ENCODE measurements around the gene REEP1.

REEP1 gene

DNA sequence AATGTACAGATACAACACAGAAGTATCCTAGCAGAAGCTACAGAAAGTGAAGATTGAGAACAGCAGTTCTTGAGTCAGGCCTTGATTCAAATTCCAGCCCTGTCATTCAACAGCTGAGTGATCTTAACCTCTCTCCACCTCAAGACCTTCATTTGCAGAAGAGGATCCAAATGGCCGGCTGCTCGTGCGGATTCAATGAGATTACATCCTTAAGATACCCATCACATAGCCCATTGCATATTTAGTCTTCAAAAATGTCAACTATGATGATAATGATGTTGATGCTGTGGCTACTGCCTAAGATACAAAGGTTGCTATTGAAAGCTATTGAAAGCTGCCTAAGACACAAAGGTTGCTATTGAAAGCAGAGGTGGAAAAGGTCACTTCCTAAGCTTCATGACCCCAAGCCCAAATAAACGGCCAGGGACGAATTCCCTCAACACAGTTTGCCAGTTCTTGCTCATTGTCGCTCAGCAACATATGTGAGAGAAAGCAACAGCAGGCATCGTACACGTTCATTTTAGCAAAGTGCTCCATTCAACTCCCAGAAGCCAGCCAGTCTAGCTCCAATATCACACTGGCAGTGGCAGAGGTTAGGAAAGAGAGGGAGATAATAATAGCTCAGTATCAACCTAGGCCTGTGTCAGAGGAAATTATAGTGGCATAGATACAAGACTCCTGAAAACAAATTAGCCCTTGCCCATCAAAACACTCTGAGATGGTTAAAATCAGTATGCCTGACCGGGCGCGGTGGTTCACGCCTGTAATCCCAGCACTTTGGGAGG, 102.0 kb downstream of the REEP1 start:
- H3K36me3 ChIP-seq (ENCODE audit: control insufficient read depth in 2 of 2, insufficient read depth in 1 of 2, low read length in 2 of 2): no peaks in the 10 kb centered on the region
- CTCF ChIA-PET: interaction anchor here (0.6 to 3.1 kb wide), 2 partner anchors 15 to 528 kb away, joined by 4 to 10 read pairs; no protein-coding TSS in a partner anchor
- H3K4me3 ChIP-seq (ENCODE audit: low read depth, low read length): no peak overlapping the region
- H3K27ac ChIP-seq (ENCODE audit: extremely low read depth, low read depth, low read length): no peak overlapping the region
- H3K4me1 ChIP-seq (ENCODE audit: control insufficient read depth, insufficient read depth, low read length): no peaks in the 10 kb centered on the region; the same call in 1 of the 2 replicates
- no peak for TF ChIP-seq ZNF433 (tag by site-specific recombination; IDR thresholded peaks at IDR 0.05; ENCODE audit: low read depth)
- no peak for TF ChIP-seq ZNF394 (tag by site-specific recombination; IDR thresholded peaks at IDR 0.05; ENCODE audit: borderline replicate concordance)
- no peak for TF ChIP-seq SCRT1 (tag by site-specific recombination; IDR thresholded peaks at IDR 0.05; ENCODE audit: borderline replicate concordance)
- no peak for TF ChIP-seq ZNF391 (tag by site-specific recombination; IDR thresholded peaks at IDR 0.05; ENCODE audit: borderline replicate concordance, low read depth)
- TF ChIP-seq ZNF558 (tag by site-specific recombination; IDR thresholded peaks at IDR 0.05): no peak
- H3K9me3 ChIP-seq (ENCODE audit: control insufficient read depth, insufficient read depth, low read depth, low read length): no peaks in the 10 kb centered on the region
- POLR2A ChIA-PET: interaction anchor here (0.7 kb wide), 1 partner anchor 930 kb away, joined by 3 read pairs; no protein-coding TSS in a partner anchor

DNA sequence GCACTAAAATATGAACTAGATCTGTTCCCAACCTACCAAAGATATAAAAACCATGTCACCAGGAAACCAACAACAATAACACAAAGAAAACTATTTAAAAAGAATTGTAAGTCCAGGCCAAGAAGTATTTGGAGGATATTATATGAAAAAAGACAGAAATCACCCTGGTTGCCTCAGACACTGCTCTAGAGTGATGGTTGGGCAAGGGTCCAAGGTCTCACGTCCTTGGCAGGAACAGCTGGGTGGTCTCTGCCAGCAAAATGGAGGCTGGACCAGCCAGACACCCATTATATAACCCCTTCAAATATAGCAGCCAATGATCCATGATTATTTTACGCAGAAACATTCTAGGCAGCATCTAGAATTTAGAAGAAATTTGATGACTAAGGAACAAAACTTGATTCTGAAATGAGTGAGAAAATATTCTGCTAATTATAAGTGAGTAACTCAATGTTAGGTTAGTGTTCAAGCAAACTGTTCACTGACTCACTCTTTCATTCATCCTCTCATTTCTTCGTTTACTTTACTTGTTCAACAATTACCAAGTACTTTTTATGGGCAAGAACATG, 102.8 kb downstream of the REEP1 start:
- POLR2A ChIA-PET: no interaction called here
- TF ChIP-seq ZNF677 (tag by site-specific recombination; IDR thresholded peaks at IDR 0.05): no peak
- no peak for TF ChIP-seq ZNF133 (tag by site-specific recombination; IDR thresholded peaks at IDR 0.05)
- no peak for TF ChIP-seq ZNF2 (tag by site-specific recombination; IDR thresholded peaks at IDR 0.05)
- no peak for TF ChIP-seq ZNF146 (tag by site-specific recombination; IDR thresholded peaks at IDR 0.05)
- TF ChIP-seq ZNF571 (tag by site-specific recombination; IDR thresholded peaks at IDR 0.05): no peak
- TF ChIP-seq ZNF747 (tag by site-specific recombination; IDR thresholded peaks at IDR 0.05): no peak
- no peak for TF ChIP-seq ZNF169 (tag by site-specific recombination; IDR thresholded peaks at IDR 0.05)
- no peak for TF ChIP-seq ZNF664 (tag by site-specific recombination; IDR thresholded peaks at IDR 0.05)
- no peak for TF ChIP-seq ZNF221 (tag by site-specific recombination; IDR thresholded peaks at IDR 0.05; ENCODE audit: borderline replicate concordance)
- no peak for TF ChIP-seq ZBTB48 (tag by site-specific recombination; IDR thresholded peaks at IDR 0.05)
- H3K27ac ChIP-seq (ENCODE audit: extremely low read depth, low read depth, low read length): no peak overlapping the region
- no peaks in the 10 kb centered on the region; the same call in 1 of the 2 replicates for H3K4me1 ChIP-seq (ENCODE audit: control insufficient read depth, insufficient read depth, low read length)
- no peaks in the 10 kb centered on the region for H3K9me3 ChIP-seq (ENCODE audit: control insufficient read depth, insufficient read depth, low read depth, low read length)
- no peaks in the 10 kb centered on the region for H3K36me3 ChIP-seq (ENCODE audit: control insufficient read depth in 2 of 2, insufficient read depth in 1 of 2, low read length in 2 of 2)
- CTCF ChIA-PET: no interaction called here
- no peak overlapping the region for H3K4me3 ChIP-seq (ENCODE audit: low read depth, low read length)

DNA sequence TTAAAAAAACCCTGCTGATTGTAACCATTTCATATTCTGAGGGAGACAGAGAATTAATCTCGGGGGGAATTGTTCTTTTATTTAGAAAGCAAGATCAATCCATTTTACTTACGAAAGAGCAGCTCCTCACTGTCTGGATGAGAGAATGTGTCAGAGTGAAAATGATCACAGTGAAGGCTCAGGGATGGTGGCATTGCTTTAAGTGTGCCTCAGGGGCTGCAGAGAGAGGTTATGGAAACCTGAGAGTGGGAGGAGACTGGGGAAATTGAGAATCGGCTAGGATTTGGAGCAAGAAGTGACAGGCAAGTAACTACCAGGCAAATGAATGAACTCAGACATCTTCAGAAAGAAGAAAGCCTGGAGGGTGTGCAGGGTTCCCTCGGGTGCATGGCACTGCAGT, 104.0 kb downstream of the REEP1 start:
- H3K4me1 ChIP-seq (ENCODE audit: control insufficient read depth, insufficient read depth, low read length): no peaks in the 10 kb centered on the region; the same call in 1 of the 2 replicates
- no peak overlapping the region for H3K27ac ChIP-seq (ENCODE audit: extremely low read depth, low read depth, low read length)
- H3K9me3 ChIP-seq (ENCODE audit: control insufficient read depth, insufficient read depth, low read depth, low read length): no peaks in the 10 kb centered on the region
- no peak for TF ChIP-seq ZNF366 (tag by site-specific recombination; conservative IDR thresholded peaks at IDR 0.05)
- peak; percentile 56 for TF ChIP-seq ZBTB17 (tag by site-specific recombination; IDR thresholded peaks at IDR 0.05)
- H3K36me3 ChIP-seq (ENCODE audit: control insufficient read depth in 2 of 2, insufficient read depth in 1 of 2, low read length in 2 of 2): no peaks in the 10 kb centered on the region
- ChIA-PET CTCF (interaction anchor here (0.6 to 2.3 kb wide), 3 partner anchors 12 to 34 kb away, joined by 3 to 16 read pairs (median 3); partner anchors contain the start of gene MRPL35), POLR2A (no interaction called here)
- no peak overlapping the region for H3K4me3 ChIP-seq (ENCODE audit: low read depth, low read length)

DNA sequence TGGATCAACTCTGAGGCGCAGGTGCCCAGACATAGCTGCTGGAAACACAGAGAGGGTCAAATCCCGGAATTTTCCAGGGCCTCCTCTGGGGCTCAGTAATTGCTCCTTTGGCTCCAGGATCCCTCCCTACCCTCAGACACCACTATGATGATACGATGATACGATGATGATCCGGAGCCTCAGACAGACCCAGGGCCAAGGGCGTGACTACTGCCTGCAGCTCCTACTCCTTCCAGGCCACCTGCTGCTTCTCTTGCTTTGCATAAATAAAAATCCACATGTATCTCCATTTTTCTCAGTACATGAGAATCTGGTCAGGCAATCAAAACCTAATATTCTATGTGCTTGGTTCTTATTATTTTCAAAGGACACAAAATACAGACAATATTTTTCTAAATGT, 104.5 kb downstream of the REEP1 start:
- H3K36me3 ChIP-seq (ENCODE audit: control insufficient read depth in 2 of 2, insufficient read depth in 1 of 2, low read length in 2 of 2): no peaks in the 10 kb centered on the region
- H3K4me3 ChIP-seq (ENCODE audit: low read depth, low read length): no peak overlapping the region
- no peaks in the 10 kb centered on the region for H3K9me3 ChIP-seq (ENCODE audit: control insufficient read depth, insufficient read depth, low read depth, low read length)
- CTCF ChIA-PET: interaction anchor here (0.6 to 2.3 kb wide), 3 partner anchors 12 to 34 kb away, joined by 3 to 16 read pairs (median 3); partner anchors contain the start of gene MRPL35
- H3K27ac ChIP-seq (ENCODE audit: extremely low read depth, low read depth, low read length): no peak overlapping the region
- H3K4me1 ChIP-seq (ENCODE audit: control insufficient read depth, insufficient read depth, low read length): no peaks in the 10 kb centered on the region; the same call in 1 of the 2 replicates
- POLR2A ChIA-PET: no interaction called here
- TF ChIP-seq, protein P1, sequence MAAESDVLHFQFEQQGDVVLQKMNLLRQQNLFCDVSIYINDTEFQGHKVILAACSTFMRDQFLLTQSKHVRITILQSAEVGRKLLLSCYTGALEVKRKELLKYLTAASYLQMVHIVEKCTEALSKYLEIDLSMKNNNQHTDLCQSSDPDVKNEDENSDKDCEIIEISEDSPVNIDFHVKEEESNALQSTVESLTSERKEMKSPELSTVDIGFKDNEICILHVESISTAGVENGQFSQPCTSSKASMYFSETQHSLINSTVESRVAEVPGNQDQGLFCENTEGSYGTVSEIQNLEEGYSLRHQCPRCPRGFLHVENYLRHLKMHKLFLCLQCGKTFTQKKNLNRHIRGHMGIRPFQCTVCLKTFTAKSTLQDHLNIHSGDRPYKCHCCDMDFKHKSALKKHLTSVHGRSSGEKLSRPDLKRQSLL (tag by site-specific recombination; IDR thresholded peaks at IDR 0.05): peak; percentile 30; the same call in 1 of the 2 replicates
- no peak for TF ChIP-seq ZNF501 (tag by site-specific recombination; IDR thresholded peaks at IDR 0.05)

All from HEK293 (cell line).